HG02840 (cell line): Measurements from ENCODE around the gene ME1.
"Not testable (repeated sequence)": the region's sequence is repeated elsewhere in the genome, so short reads cannot be mapped to it uniquely, and the experiment has no call there.

Experiments
- ATAC-seq: cut with Tn5 transposase; IDR thresholded peaks from one replicate; pipeline ENCODE4 v1.9.1; 2021; ENCODE audit warnings: mild to moderate bottlenecking, moderate library complexity, moderate number of reproducible peaks; ENCODE audit not compliant: unreplicated experiment, low FRiP score

Gene ME1

GRCh38 chr6:83365931-83366330, 64.9 kb downstream of the ME1 start:
- ATAC-seq: no peak

GRCh38 chr6:83362349-83362748, 68.5 kb downstream of the ME1 start:
- ATAC-seq: not testable (repeated sequence)

DNA sequence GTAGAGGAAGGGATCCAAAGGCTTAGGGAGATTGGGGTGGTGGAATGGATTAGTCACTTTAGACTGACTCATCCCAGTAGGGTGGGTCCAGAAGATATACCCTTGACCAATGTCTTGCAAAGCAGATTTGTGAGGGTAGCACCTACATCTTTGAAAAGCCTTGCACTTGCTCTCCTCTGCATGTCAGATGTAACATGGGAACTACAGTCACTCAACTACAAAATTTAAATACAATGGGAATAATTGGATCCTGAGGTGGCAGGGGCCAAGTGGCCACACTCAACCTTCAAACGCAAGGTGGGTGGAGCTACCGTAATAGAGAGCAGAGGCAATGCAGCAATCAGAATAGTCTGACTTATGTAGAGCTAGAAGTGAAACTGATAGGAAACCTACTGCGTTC, 71.2 kb downstream of the ME1 start:
- ATAC-seq: no peak

DNA sequence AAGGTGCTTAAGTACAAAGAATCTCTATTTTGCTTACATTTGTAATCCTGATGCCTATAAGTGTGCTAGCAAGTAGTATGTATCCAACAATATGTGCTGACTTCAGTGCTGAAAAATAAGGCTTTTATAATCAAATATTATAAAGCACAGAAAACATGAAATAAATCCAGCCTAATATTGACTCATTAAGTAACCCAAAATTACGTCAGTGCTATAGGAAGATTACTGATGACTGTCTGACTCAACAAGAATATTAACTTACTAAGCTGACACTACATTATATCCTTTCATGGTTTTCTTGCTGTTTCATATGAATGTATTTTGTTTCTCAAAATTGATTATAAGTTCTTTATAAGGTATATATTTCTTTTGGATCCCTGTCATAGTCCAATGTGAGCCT, 76.1 kb downstream of the ME1 start:
- ATAC-seq: no peak

DNA sequence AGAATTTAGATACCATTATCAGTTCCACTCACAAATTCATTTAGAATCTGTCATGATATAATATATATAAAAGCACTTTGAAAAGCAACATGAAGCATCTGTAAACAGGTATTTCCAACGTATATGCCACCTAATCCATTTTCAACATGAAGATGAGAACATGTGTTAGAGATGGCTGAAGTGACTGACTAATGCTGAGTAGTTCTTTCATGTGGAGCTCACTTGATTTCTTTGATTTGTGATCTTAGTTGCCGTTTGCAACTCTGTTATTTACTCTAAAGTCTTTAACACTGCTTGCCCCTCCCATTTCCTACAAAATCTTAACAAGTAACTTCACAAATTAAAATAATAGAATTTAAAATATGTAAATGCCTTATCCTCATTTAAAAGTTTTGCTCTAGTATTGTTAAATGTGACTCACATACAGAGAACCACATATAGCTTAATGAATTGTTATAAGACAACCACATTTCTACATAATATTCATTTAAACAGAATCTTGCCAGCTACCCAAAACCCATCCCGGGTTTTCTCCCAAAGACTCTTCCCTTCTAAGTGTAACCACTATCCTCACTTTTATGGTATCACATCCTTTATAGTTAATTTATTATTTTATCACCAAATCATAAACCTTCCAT, 78.3 kb downstream of the ME1 start:
- no peak for ATAC-seq

DNA sequence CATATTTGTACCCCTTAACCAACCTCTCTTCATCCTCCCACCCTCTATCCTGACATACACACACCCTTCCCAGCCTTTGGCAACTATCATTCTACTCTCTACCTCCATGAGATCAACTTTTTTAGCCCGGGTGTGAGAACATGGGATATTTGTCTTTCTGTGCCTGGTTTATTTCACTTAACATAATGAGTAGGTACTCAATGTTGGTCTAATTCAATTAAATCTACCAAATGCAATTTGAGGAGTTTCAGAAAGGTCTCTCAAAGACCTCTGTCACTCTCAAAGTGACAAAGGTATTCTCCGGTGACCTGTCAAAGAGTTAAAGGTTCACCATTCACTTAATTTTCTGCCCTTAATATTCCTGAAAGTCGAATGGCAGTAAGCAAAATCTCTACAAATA, 87.7 kb downstream of the ME1 start:
- ATAC-seq: no peak

DNA sequence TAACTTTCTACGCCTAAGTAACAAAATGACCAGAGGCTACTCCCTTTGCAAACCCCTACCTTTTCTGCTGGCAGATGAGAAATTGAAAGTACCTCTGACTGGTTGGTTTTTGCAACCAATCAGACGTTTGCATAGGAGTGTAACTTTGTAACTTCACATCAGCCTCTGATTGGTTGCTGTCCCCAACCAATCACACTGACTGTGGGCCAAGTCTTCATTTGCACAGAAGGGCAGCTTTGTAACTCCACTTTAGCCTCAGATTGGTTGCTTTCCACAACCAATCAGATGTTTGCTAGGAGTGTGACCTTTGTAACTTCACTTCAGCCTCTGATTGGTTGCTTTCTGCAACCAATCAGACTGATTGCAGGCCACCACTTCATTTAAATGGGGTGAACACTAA, 89.1 kb downstream of the ME1 start:
- ATAC-seq: no peak

GRCh38 chr6:83333916-83334315, 96.9 kb downstream of the ME1 start:
- not testable (repeated sequence) for ATAC-seq

- ATAC-seq: no peak
Observed at GRCh38 chr6:83333500-83333899, 97.4 kb downstream of the ME1 start.

DNA sequence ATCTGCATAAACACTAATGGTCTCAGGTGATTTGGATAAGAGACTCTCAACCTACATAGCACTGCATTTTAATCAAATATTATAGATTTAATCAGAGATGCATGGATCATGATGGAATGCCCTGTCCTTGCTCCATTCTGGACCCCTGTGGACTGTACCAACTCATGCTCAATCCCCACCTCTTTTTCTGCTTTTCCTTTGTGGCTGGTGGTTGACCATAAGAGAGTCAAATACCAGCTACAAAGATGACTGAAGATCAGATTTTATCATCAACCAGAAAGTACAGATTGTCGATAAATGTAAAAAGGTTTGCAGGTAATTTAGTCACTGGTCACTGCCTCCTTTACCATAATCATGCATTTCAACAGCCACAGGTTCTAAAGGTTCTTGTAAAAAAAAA, 116.2 kb downstream of the ME1 start:
- no peak for ATAC-seq

DNA sequence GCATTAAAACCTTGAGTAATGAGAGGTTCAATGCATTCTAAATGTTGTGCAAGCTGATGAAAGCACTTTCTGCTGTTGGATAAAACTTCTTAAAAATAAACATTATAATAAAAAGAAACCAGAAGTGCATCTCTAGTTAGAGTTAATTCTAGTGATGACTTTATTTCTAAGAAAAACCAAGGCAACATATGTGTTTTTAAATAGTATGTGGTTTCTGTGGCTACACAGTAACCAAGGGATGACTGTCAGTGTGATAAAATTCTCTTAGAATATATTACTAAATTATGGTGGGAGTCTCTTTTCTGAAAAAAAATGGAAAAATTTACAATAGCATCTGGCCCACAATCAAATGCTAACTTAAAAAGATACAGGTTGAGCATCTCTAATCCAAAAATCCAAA, 117.0 kb downstream of the ME1 start:
- ATAC-seq: no peak

- no peak for ATAC-seq
Observed at GRCh38 chr6:83311231-83311630, 119.6 kb downstream of the ME1 start.

DNA sequence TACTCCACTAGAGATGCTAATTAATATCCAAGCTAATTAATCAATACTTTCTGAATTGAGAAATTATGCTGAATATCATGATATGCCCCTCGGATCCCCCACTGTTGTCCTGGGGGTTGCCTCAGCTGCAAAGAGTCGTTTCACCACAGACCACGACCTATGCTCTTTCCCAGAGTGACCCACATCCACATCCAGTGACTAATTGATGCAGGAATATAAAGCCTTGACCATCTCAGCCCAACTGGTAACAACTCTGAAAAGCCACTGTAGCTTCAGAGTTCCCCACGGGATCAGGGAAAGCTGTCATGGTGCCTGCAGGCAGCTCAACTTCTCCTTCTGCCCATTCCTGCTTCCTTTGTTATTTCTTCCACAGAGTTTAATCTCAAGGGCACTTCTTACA, 120.8 kb downstream of the ME1 start:
- no peak for ATAC-seq

GRCh38 chr6:83309344-83309743, 121.5 kb downstream of the ME1 start:
- no peak for ATAC-seq

DNA sequence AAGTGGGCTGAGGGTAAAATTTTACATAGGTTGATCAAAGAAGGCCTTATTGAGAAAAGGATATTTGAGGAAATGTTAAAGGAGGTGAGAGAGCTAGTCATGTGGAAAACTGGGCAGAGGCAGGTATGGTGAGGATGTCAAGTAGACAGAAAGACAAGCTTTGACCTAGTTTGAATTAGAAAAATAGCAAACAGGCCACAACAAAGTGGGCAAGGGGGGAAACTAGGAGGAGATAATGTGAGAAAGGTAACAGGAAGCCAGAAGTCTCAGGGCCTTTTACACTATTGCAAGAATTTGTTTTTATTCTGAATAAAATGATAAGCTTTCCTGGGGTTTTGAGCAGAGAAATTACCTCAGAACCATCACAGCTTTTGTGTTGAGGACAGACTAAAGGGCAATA, 122.0 kb downstream of the ME1 start:
- ATAC-seq: no peak

DNA sequence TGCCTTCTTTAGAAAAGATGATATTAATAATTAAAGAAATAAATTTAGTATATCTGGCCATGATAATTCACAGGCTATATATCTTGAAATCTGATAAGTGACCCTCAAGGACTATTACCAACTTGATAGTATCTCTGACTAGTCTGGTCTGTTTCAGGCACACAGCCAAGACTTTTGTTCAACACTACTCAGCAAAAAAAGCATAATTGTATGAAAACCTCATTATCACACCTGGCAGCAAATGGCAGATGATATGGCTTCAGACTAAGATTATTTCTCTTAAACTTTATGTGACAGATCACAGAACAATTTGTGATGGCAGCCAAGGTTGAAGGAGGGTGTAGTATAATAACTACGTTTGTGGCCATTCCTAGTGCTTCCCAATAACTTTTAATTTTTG, 123.0 kb downstream of the ME1 start:
- no peak for ATAC-seq

GRCh38 chr6:83303426-83303825, 127.4 kb downstream of the ME1 start:
- ATAC-seq: no peak

DNA sequence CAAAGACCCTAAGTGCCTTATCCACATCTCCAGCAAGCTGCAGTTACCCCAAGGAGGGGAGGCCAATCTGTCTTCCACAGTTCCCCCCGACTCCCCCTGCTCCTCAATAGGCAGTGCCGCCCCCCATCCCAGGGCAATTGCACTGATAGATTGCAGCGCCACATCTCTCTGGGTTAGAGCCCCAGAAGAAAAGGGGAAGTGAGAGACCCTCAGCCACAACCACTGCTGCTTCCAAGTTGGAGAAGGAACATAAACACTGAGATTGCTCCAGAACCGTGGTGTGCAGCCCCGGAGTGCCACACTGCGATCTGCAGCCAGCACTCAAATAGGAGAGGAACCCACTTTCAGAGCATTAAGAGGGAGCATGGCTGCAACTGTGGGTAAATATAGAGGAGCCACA, 136.2 kb downstream of the ME1 start:
- no peak for ATAC-seq

- ATAC-seq: no peak
Observed at GRCh38 chr6:83292900-83293843, 137.7 kb downstream of the ME1 start.

- not testable (repeated sequence) for ATAC-seq
Observed at GRCh38 chr6:83287298-83287697, 143.6 kb downstream of the ME1 start.

- no peak for ATAC-seq
Observed at GRCh38 chr6:83285917-83286316, 144.9 kb downstream of the ME1 start.

- ATAC-seq: no peak
Observed at GRCh38 chr6:83273596-83273995, 157.3 kb downstream of the ME1 start.
